H9 (cell line): ENCODE results near the gene HOXD8. TPM values are rescaled to one million over a fixed set of nuclear protein-coding genes. Genes with fewer than 3 reads are reported as not detected.

Experiments
- DNase-seq: peaks from one replicate; pipeline ENCODE4 v3.0.0-alpha.2; 2017
- H2AFZ ChIP-seq: one replicate; pipeline ENCODE4 v1.6.1; 2013; ENCODE audit warnings: mild to moderate bottlenecking, low read length, control low read depth, moderate library complexity
- H2AK5ac ChIP-seq: 2 replicates; pipeline ENCODE4 v1.6.1; 2013; ENCODE audit warnings: low read length, control low read depth, mixed read lengths; ENCODE audit not compliant: insufficient read length
- H2BK120ac ChIP-seq: one replicate; pipeline ENCODE4 v1.6.1; 2013; ENCODE audit warnings: low read depth, mild to moderate bottlenecking, low read length, control low read depth, inconsistent platforms; ENCODE audit not compliant: poor library complexity, severe bottlenecking
- H2BK12ac ChIP-seq: 2 replicates; pipeline ENCODE4 v1.6.1; 2013; ENCODE audit warnings: low read length, control low read depth, mixed read lengths, low read depth; ENCODE audit not compliant: insufficient read length
- H2BK15ac ChIP-seq: 2 replicates; pipeline ENCODE4 v1.6.1; 2013; ENCODE audit warnings: low read depth, low read length, control low read depth
- H2BK20ac ChIP-seq: one replicate; pipeline ENCODE4 v1.6.1; 2013; ENCODE audit warnings: low read depth, mild to moderate bottlenecking, low read length, control low read depth, inconsistent platforms; ENCODE audit not compliant: poor library complexity, severe bottlenecking
- H2BK5ac ChIP-seq: 2 replicates; pipeline ENCODE4 v1.6.1; 2013; ENCODE audit warnings: low read length, control low read depth, mixed read lengths; ENCODE audit not compliant: insufficient read length
- H3K14ac ChIP-seq: 2 replicates; pipeline ENCODE4 v1.6.1; 2013; ENCODE audit warnings: low read length, control low read depth; ENCODE audit not compliant: insufficient read depth
- H3K18ac ChIP-seq: 2 replicates; pipeline ENCODE4 v1.6.1; 2013; ENCODE audit warnings: low read depth, mild to moderate bottlenecking, mixed read lengths, low read length, control low read depth; ENCODE audit not compliant: insufficient read length
- H3K23ac ChIP-seq: 2 replicates; pipeline ENCODE4 v1.6.1; 2013; ENCODE audit warnings: low read length, control low read depth, mixed read lengths, low read depth; ENCODE audit not compliant: insufficient read length
- H3K23me2 ChIP-seq: 2 replicates; pipeline ENCODE4 v1.6.1; 2013; ENCODE audit warnings: low read depth, mild to moderate bottlenecking, mixed read lengths, low read length, control low read depth; ENCODE audit not compliant: insufficient read length, poor library complexity, severe bottlenecking
- H3K27ac ChIP-seq: 2 replicates; pipeline ENCODE4 v1.5.1; 2013; ENCODE audit warnings: low read length, control low read depth, mixed read lengths, low read depth; ENCODE audit not compliant: insufficient read length
- H3K27me3 ChIP-seq: 2 replicates; pipeline ENCODE4 v1.6.1; 2013; ENCODE audit warnings: low read length, control low read depth, inconsistent platforms; ENCODE audit not compliant: insufficient read depth
- H3K4ac ChIP-seq: 2 replicates; pipeline ENCODE4 v1.6.1; 2013; ENCODE audit warnings: low read depth, mild to moderate bottlenecking, control low read depth, inconsistent platforms, low read length, moderate library complexity
- H3K4me1 ChIP-seq: 2 replicates; pipeline ENCODE4 v1.6.1; 2013; ENCODE audit warnings: low read length, control low read depth, inconsistent platforms; ENCODE audit not compliant: insufficient read depth
- H3K4me2 ChIP-seq: 2 replicates; pipeline ENCODE4 v1.6.1; 2013; ENCODE audit warnings: low read length, control low read depth, mixed read lengths; ENCODE audit not compliant: insufficient read length, insufficient read depth
- H3K56ac ChIP-seq: 2 replicates; pipeline ENCODE4 v1.6.1; 2013; ENCODE audit warnings: low read depth, mild to moderate bottlenecking, mixed read lengths, low read length, control low read depth; ENCODE audit not compliant: insufficient read length
- H3K79me1 ChIP-seq: 2 replicates; pipeline ENCODE4 v1.6.1; 2013; ENCODE audit warnings: low read depth, mild to moderate bottlenecking, moderate library complexity, low read length, control low read depth, inconsistent platforms; ENCODE audit not compliant: insufficient read depth, poor library complexity, severe bottlenecking
- H3K79me2 ChIP-seq: 2 replicates; pipeline ENCODE4 v1.6.1; 2013; ENCODE audit warnings: low read length, control low read depth, inconsistent platforms; ENCODE audit not compliant: insufficient read depth
- H3K9ac ChIP-seq: 2 replicates; pipeline ENCODE4 v1.6.1; 2013; ENCODE audit warnings: low read length, control low read depth, mixed read lengths; ENCODE audit not compliant: insufficient read length; ENCODE audit errors: extremely low read depth
- H3K9me3 ChIP-seq: one replicate; pipeline ENCODE4 v1.6.1; 2013; ENCODE audit warnings: low read depth, low read length, inconsistent platforms; ENCODE audit not compliant: control insufficient read depth
- H3T11ph ChIP-seq: one replicate; pipeline ENCODE4 v1.6.1; 2013; ENCODE audit warnings: mild to moderate bottlenecking, low read length, control low read depth, inconsistent platforms
- H4K20me1 ChIP-seq: one replicate; pipeline ENCODE4 v1.6.1; 2013; ENCODE audit not compliant: control insufficient read depth, insufficient read length, insufficient read depth
- H4K5ac ChIP-seq: 2 replicates; pipeline ENCODE4 v1.6.1; 2013; ENCODE audit warnings: low read depth, mild to moderate bottlenecking, mixed read lengths, low read length, control low read depth; ENCODE audit not compliant: insufficient read length
- H4K8ac ChIP-seq: replicated peaks from 2 replicates; pipeline ENCODE4 v1.6.1; 2013; ENCODE audit warnings: low read length, control low read depth, mixed read lengths, low read depth; ENCODE audit not compliant: insufficient read length
- H4K91ac ChIP-seq: 2 replicates; pipeline ENCODE4 v1.6.1; 2013; ENCODE audit warnings: low read depth, mild to moderate bottlenecking, moderate library complexity, mixed read lengths, low read length, control low read depth; ENCODE audit not compliant: insufficient read length
- H3K27ac Mint-ChIP-seq, 3 experiments: 2 replicates in 2 of 3; 3 replicates in 1 of 3; pipeline ENCODE4 v1.8.0; 2020 to 2021; ENCODE audit warnings: mixed read lengths in 3 of 3, mild to moderate bottlenecking in 1 of 3, moderate library complexity in 1 of 3
- H3K27me3 Mint-ChIP-seq: 2 replicates; pipeline ENCODE4 v1.8.0; 2021; ENCODE audit warnings: low read depth, mild to moderate bottlenecking, moderate library complexity, mixed read lengths
- H3K36me3 Mint-ChIP-seq, 3 experiments: 2 replicates in 2 of 3; 3 replicates in 1 of 3; pipeline ENCODE4 v1.8.0; 2020 to 2021; ENCODE audit warnings: low read depth in 3 of 3, mixed read lengths in 3 of 3; ENCODE audit not compliant: insufficient read depth in 1 of 3
- H3K4me1 Mint-ChIP-seq, 2 experiments: 2 replicates each; pipeline ENCODE4 v1.8.0; 2020; ENCODE audit warnings: mixed read lengths in 2 of 2
- H3K4me3 Mint-ChIP-seq, 2 experiments: 2 replicates in 1 of 2; 3 replicates in 1 of 2; pipeline ENCODE4 v1.8.0; 2020 to 2021; ENCODE audit warnings: mild to moderate bottlenecking in 2 of 2, mixed read lengths in 2 of 2, moderate library complexity in 1 of 2
- H3K9me3 Mint-ChIP-seq, 2 experiments: 2 replicates in 1 of 2; 3 replicates in 1 of 2; pipeline ENCODE4 v1.8.0; 2020; ENCODE audit warnings: mild to moderate bottlenecking in 2 of 2, mixed read lengths in 2 of 2, moderate library complexity in 1 of 2
- whole genome bisulfite sequencing: extraction: QIAGEN DNeasy Blood & Tissue Kit; methylation state at CpG from one replicate; pipeline ENCODE4 v1.1.7; 2013; ENCODE audit warnings: missing lambda C conversion rate, low lambda C conversion rate, mixed read lengths; ENCODE audit not compliant: insufficient read length; ENCODE audit errors: extremely low coverage; 5-methylcytosine and 5-hydroxymethylcytosine counted together
- total RNA-seq: library from RNA; stranded (reverse); gene quantifications from 2 replicates; pipeline ENCODE4 v1.2.1, GENCODE V29; 2021
- TF ChIP-seq, protein P1 (sequence below): fragments of 200-600 bp; sonication (generic); conservative IDR thresholded peaks from 3 replicates; pipeline ENCODE4 v1.8.0; 2021; ENCODE audit warnings: antibody characterized with exemption, mild to moderate bottlenecking

The HOXD8 gene
- total RNA-seq, 1 experiment from 2014 or later: not detected

GRCh38 chr2:176138526-176138922, 9.0 kb downstream of the HOXD8 start:
- Histone ChIP-seq H2BK20ac (no peak overlapping the region), H2BK12ac (no peak overlapping the region), H2AFZ (no peak overlapping the region), H3K23ac (no peak overlapping the region), H4K91ac (no peak overlapping the region), H3K27ac (no peak overlapping the region), H3K14ac (no peak overlapping the region), H3T11ph (no peak overlapping the region), H3K4ac (no peak overlapping the region), H3K9me3 (no peaks in the 10 kb centered on the region), H2BK15ac (no peak overlapping the region), H2BK5ac (no peak overlapping the region), H3K18ac (no peak overlapping the region), H4K8ac (no peak overlapping the region), H3K79me2 (no peaks in the 10 kb centered on the region), H4K5ac (no peak overlapping the region), H3K79me1 (no peaks in the 10 kb centered on the region), H2AK5ac (no peak overlapping the region), H2BK120ac (no peak overlapping the region), H4K20me1 (no peaks in the 10 kb centered on the region), H3K23me2 (peaks cover 8% of the 10 kb centered on the region), H3K4me2 (no peak overlapping the region), H3K27me3 (peaks cover 89% of the 10 kb centered on the region), H3K4me1 (no peaks in the 10 kb centered on the region; the same call in 1 of the 2 replicates), H3K9ac (no peak overlapping the region), H3K56ac (no peak overlapping the region)
- no peak overlapping the region for H3K27ac Mint-ChIP-seq
- H3K36me3 Mint-ChIP-seq: no peaks in the 10 kb centered on the region
- peaks cover 2 to 11% of the 10 kb centered on the region in 2 experiments; a peak in 3 of 4 replicates for H3K4me1 Mint-ChIP-seq
- H3K27me3 Mint-ChIP-seq: peaks cover 98% of the 10 kb centered on the region
- TF ChIP-seq, protein P1, sequence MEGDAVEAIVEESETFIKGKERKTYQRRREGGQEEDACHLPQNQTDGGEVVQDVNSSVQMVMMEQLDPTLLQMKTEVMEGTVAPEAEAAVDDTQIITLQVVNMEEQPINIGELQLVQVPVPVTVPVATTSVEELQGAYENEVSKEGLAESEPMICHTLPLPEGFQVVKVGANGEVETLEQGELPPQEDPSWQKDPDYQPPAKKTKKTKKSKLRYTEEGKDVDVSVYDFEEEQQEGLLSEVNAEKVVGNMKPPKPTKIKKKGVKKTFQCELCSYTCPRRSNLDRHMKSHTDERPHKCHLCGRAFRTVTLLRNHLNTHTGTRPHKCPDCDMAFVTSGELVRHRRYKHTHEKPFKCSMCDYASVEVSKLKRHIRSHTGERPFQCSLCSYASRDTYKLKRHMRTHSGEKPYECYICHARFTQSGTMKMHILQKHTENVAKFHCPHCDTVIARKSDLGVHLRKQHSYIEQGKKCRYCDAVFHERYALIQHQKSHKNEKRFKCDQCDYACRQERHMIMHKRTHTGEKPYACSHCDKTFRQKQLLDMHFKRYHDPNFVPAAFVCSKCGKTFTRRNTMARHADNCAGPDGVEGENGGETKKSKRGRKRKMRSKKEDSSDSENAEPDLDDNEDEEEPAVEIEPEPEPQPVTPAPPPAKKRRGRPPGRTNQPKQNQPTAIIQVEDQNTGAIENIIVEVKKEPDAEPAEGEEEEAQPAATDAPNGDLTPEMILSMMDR: no peak
- no CpG with 5 or more reads among the region's 14 CpGs for WGBS
- peaks cover 0 to 4% of the 10 kb centered on the region in 2 experiments; a peak in 4 of 5 replicates for H3K9me3 Mint-ChIP-seq
- no peak overlapping the region for H3K4me3 Mint-ChIP-seq
- peak; percentile 11 for DNase-seq
